BE2C (cell line): ENCODE data around the gene TIMP2.

Experiments
- DNase-seq: peaks from one replicate; pipeline ENCODE4 v3.0.0-alpha.2; 2020
- H3K27me3 ChIP-seq: fragments of 250-450 bp; sonication (Bioruptor Pico); 2 replicates; pipeline ENCODE4 v1.5.1; 2020; ENCODE audit warnings: mild to moderate bottlenecking
- H3K36me3 ChIP-seq: fragments of 250-450 bp; sonication (Bioruptor Pico); 2 replicates; pipeline ENCODE4 v1.5.1; 2020; ENCODE audit warnings: mild to moderate bottlenecking
- H3K4me1 ChIP-seq: fragments of 250-450 bp; sonication (Bioruptor Pico); 2 replicates; pipeline ENCODE4 v1.5.1; 2020
- H3K4me3 ChIP-seq: 2 replicates; pipeline ENCODE4 v1.5.1; 2011; ENCODE audit warnings: low read depth, low read length
- H3K9me3 ChIP-seq: fragments of 250-450 bp; sonication (Bioruptor Pico); 2 replicates; pipeline ENCODE4 v1.5.1; 2020
- CTCF ChIP-seq: IDR thresholded peaks from 2 replicates; pipeline ENCODE4 v1.5.1; 2012; ENCODE audit warnings: mild to moderate bottlenecking, low read depth, low read length

The TIMP2 gene

GRCh38 chr17:78831688-78832540, 93.3 kb downstream of the TIMP2 start:
- DNase-seq: no peak
- no peaks in the 10 kb centered on the region for H3K27me3 ChIP-seq
- H3K4me3 ChIP-seq: no peak overlapping the region
- H3K9me3 ChIP-seq: no peaks in the 10 kb centered on the region
- H3K36me3 ChIP-seq: peaks cover 93% of the 10 kb centered on the region
- no peak for TF ChIP-seq CTCF
- no peaks in the 10 kb centered on the region; the same call in 1 of the 2 replicates for H3K4me1 ChIP-seq

- Histone ChIP-seq H3K27me3 (no peaks in the 10 kb centered on the region), H3K36me3 (peaks cover 95% of the 10 kb centered on the region), H3K9me3 (no peaks in the 10 kb centered on the region), H3K4me1 (no peaks in the 10 kb centered on the region), H3K4me3 (no peak overlapping the region)
- no peak for DNase-seq
- no peak for TF ChIP-seq CTCF
These were observed 95.7 kb downstream of the TIMP2 start for GRCh38 chr17:78829477-78829876.

- Histone ChIP-seq H3K9me3 (no peaks in the 10 kb centered on the region), H3K4me1 (no peaks in the 10 kb centered on the region), H3K4me3 (no peak overlapping the region), H3K27me3 (no peaks in the 10 kb centered on the region), H3K36me3 (peaks cover 94% of the 10 kb centered on the region)
- DNase-seq: peak; percentile 33
- TF ChIP-seq CTCF: peak; percentile 36
These were observed 96.6 kb downstream of the TIMP2 start for GRCh38 chr17:78828470-78829185.

- H3K27me3 ChIP-seq: no peaks in the 10 kb centered on the region
- no peak for DNase-seq
- H3K9me3 ChIP-seq: no peaks in the 10 kb centered on the region
- H3K36me3 ChIP-seq: peaks cover 86% of the 10 kb centered on the region
- TF ChIP-seq CTCF: no peak
- no peak overlapping the region for H3K4me3 ChIP-seq
- H3K4me1 ChIP-seq: peaks cover 4% of the 10 kb centered on the region
These were observed 98.2 kb downstream of the TIMP2 start for GRCh38 chr17:78826836-78827509.

GRCh38 chr17:78826421-78826820, 98.8 kb downstream of the TIMP2 start:
- H3K4me3 ChIP-seq: no peak overlapping the region
- no peak for DNase-seq
- H3K9me3 ChIP-seq: no peaks in the 10 kb centered on the region
- H3K27me3 ChIP-seq: no peaks in the 10 kb centered on the region
- no peak for TF ChIP-seq CTCF
- H3K4me1 ChIP-seq: peaks cover 10% of the 10 kb centered on the region
- H3K36me3 ChIP-seq: peaks cover 86% of the 10 kb centered on the region
